Measurements from ENCODE around the gene TAS2R5. TPM values are rescaled to one million over a fixed set of nuclear protein-coding genes. Genes with fewer than 3 reads are reported as not detected.
"Not testable (repeated sequence)": the region's sequence is repeated elsewhere in the genome, so short reads cannot be mapped to it uniquely, and the experiment has no call there.

TAS2R5 gene
- total RNA-seq, 2 donors from 2014 or later, result 0.83 to 3.0 TPM

GRCh38 chr7:141822432-141822831, 32.4 kb downstream of the TAS2R5 start:
- not testable (repeated sequence) for H3K4me1 Mint-ChIP-seq (ENCODE audit: low read depth in 2 of 2); H3K27ac Mint-ChIP-seq; H3K27me3 Mint-ChIP-seq; H3K4me3 Mint-ChIP-seq; ATAC-seq; DNase-seq (ENCODE audit: low spot score)
- Mint-ChIP-seq H3K36me3 (peaks cover 51% of the 10 kb centered on the region), H3K9me3 (peaks cover 11% of the 10 kb centered on the region)

GRCh38 chr7:141837683-141838082, 47.7 kb downstream of the TAS2R5 start:
- peaks cover 2% of the 10 kb centered on the region for H3K9me3 Mint-ChIP-seq
- no peak overlapping the region for H3K27ac Mint-ChIP-seq
- DNase-seq (ENCODE audit: low spot score), result no peak
- no peak overlapping the region for H3K4me3 Mint-ChIP-seq
- H3K27me3 Mint-ChIP-seq, result peaks cover 0 to 7% of the 10 kb centered on the region in 2 donors
- no peaks in the 10 kb centered on the region for H3K4me1 Mint-ChIP-seq (ENCODE audit: low read depth in 2 of 2)
- no peak for ATAC-seq
- H3K36me3 Mint-ChIP-seq, result no peaks in the 10 kb centered on the region

- DNase-seq (ENCODE audit: low spot score) (no peak), ATAC-seq (no peak)
- no peak overlapping the region for H3K4me3 Mint-ChIP-seq
- no peaks in the 10 kb centered on the region for H3K36me3 Mint-ChIP-seq
- no peaks in the 10 kb centered on the region for H3K9me3 Mint-ChIP-seq
- peaks cover 0 to 2% of the 10 kb centered on the region in 2 donors for H3K27me3 Mint-ChIP-seq
- H3K27ac Mint-ChIP-seq, result no peak overlapping the region
- H3K4me1 Mint-ChIP-seq (ENCODE audit: low read depth in 2 of 2), result no peaks in the 10 kb centered on the region
Observed at GRCh38 chr7:141838581-141838980, 48.6 kb downstream of the TAS2R5 start.

GRCh38 chr7:141839256-141839655, 49.2 kb downstream of the TAS2R5 start:
- Mint-ChIP-seq H3K4me1 (ENCODE audit: low read depth in 2 of 2) (no peaks in the 10 kb centered on the region), H3K4me3 (no peak overlapping the region)
- DNase-seq (ENCODE audit: low spot score), result no peak

GRCh38 chr7:141840708-141841107, 50.7 kb downstream of the TAS2R5 start:
- DNase-seq (ENCODE audit: low spot score), result no peak
- no peaks in the 10 kb centered on the region for H3K9me3 Mint-ChIP-seq
- H3K36me3 Mint-ChIP-seq, result no peaks in the 10 kb centered on the region
- H3K27ac Mint-ChIP-seq, result no peak overlapping the region
- H3K4me1 Mint-ChIP-seq (ENCODE audit: low read depth in 2 of 2), result no peaks in the 10 kb centered on the region
- peaks cover 0 to 2% of the 10 kb centered on the region in 2 donors for H3K27me3 Mint-ChIP-seq
- no peak overlapping the region for H3K4me3 Mint-ChIP-seq
- ATAC-seq, result peak in 1 of 2 donors; percentile 15

More at GRCh38 chr7:141839256-141839655, 49.2 kb downstream of the TAS2R5 start:
- no peak for ATAC-seq
- H3K27me3 Mint-ChIP-seq, result peaks cover 0 to 2% of the 10 kb centered on the region in 2 donors
- H3K36me3 Mint-ChIP-seq, result no peaks in the 10 kb centered on the region
- no peaks in the 10 kb centered on the region for H3K9me3 Mint-ChIP-seq
- H3K27ac Mint-ChIP-seq, result no peak overlapping the region

Other genes starting within 250 kb of the TAS2R5 start
- 100 to 1,000 TPM in 1 of 2 donors, 10 to 100 TPM in 1; 86.9 to 140 TPM for gene AGK, start 238.8 kb upstream of the TAS2R5 start, total RNA-seq
- gene DENND11, start 88.1 kb upstream of the TAS2R5 start, total RNA-seq, result 10 to 100 TPM; 24.7 to 40.0 TPM
- gene WEE2, start 81.9 kb upstream of the TAS2R5 start, total RNA-seq, result under 1 TPM in 1 of 2 donors, not detected in 1; 0.17 TPM
- 100 to 1,000 TPM; 163 to 208 TPM for gene SSBP1, start 51.9 kb upstream of the TAS2R5 start, total RNA-seq
- 1 to 10 TPM in 1 of 2 donors, under 1 TPM in 1; 0.78 to 3.3 TPM for gene TAS2R3, start 26.1 kb upstream of the TAS2R5 start, total RNA-seq
- gene TAS2R4, start 13.5 kb upstream of the TAS2R5 start, total RNA-seq, result 1 to 10 TPM in 1 of 2 donors, under 1 TPM in 1; 0.69 to 1.8 TPM
- gene PRSS37, start 51.3 kb downstream of the TAS2R5 start, total RNA-seq, result not detected
- not detected for gene OR9A4, start 126.2 kb downstream of the TAS2R5 start, total RNA-seq
- gene CLEC5A, start 156.8 kb downstream of the TAS2R5 start, total RNA-seq, result not detected
- not detected for gene TAS2R38, start 183.6 kb downstream of the TAS2R5 start, total RNA-seq
- under 1 TPM in 1 of 2 donors, not detected in 1; 0.33 TPM for gene MGAM, start 205.7 kb downstream of the TAS2R5 start, total RNA-seq

Measured in natural killer cell treated with Interleukin-12 subunit alpha and Interleukin-12 subunit beta and Interleukin-15 and Interleukin-18, amount 100 ng/mL, for 72 hours (primary cell).